Nephron (organoid): ENCODE data around the gene CHRM5.
A peak's percentile ranks its signal among the peaks of the same experiment; 100 is the strongest.

Source experiments
- H3K27ac Mint-ChIP-seq, 3 experiments: 2 replicates each; pipeline ENCODE4 v1.8.0; 2020; ENCODE audit warnings: mixed read lengths in 3 of 3, mild to moderate bottlenecking in 2 of 3, moderate library complexity in 1 of 3
- H3K27me3 Mint-ChIP-seq: 2 replicates; pipeline ENCODE4 v1.8.0; 2021; ENCODE audit warnings: low read depth, mild to moderate bottlenecking, moderate library complexity, mixed read lengths
- H3K36me3 Mint-ChIP-seq: 2 replicates; pipeline ENCODE4 v1.8.0; 2020; ENCODE audit warnings: low read depth, mixed read lengths
- H3K4me1 Mint-ChIP-seq: 2 replicates; pipeline ENCODE4 v1.8.0; 2020; ENCODE audit warnings: mixed read lengths
- H3K4me3 Mint-ChIP-seq, 3 experiments: 2 replicates each; pipeline ENCODE4 v1.8.0; 2020; ENCODE audit warnings: mild to moderate bottlenecking in 3 of 3, mixed read lengths in 3 of 3, moderate library complexity in 2 of 3
- H3K9me3 Mint-ChIP-seq: 2 replicates; pipeline ENCODE4 v1.8.0; 2020; ENCODE audit warnings: mixed read lengths
- CTCF ChIP-seq, 3 experiments: fragments of 200-600 bp; sonication (generic); IDR thresholded peaks; one replicate each; pipeline ENCODE4 v1.5.0; 2021; ENCODE audit warnings: antibody characterized with exemption in 3 of 3; ENCODE audit not compliant: unreplicated experiment in 3 of 3

The CHRM5 gene

GRCh38 chr15:34056911-34057310, 88.6 kb downstream of the CHRM5 start:
- no peaks in the 10 kb centered on the region for H3K36me3 Mint-ChIP-seq
- H3K27ac Mint-ChIP-seq, result peak overlapping the region in 1 of 3 experiments; percentile 74
- no peak overlapping the region for H3K4me3 Mint-ChIP-seq
- H3K27me3 Mint-ChIP-seq, result no peaks in the 10 kb centered on the region
- no peak for TF ChIP-seq CTCF (IDR thresholded peaks at IDR 0.05; ENCODE audit: unreplicated experiment in 3 of 3)
- peaks cover 16% of the 10 kb centered on the region for H3K9me3 Mint-ChIP-seq
- no peaks in the 10 kb centered on the region for H3K4me1 Mint-ChIP-seq

DNA sequence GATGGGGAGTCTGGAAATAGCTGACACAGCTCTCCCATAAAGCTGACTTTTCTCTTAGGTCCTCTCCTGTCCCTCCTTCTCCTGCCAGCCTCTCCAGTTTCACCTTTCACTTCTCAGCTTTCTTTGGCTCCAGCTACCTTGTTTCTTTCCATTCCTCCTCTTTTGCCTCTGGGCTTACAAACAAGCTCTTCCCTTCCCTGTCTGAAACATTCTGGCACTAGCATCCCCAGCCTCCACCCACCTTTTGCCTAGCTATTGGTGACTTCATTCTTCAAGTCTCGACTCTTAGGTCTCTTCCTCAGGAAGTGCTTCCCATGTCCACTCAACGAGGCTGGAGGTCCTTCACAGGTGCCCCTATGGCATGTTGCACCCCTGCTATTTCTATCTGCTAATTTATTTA, 91.2 kb downstream of the CHRM5 start:
- Mint-ChIP-seq H3K4me1 (no peaks in the 10 kb centered on the region), H3K9me3 (no peaks in the 10 kb centered on the region), H3K27me3 (no peaks in the 10 kb centered on the region), H3K36me3 (no peaks in the 10 kb centered on the region), H3K4me3 (no peak overlapping the region), H3K27ac (no peak overlapping the region)
- TF ChIP-seq CTCF (IDR thresholded peaks at IDR 0.05; ENCODE audit: unreplicated experiment in 3 of 3), result no peak

DNA sequence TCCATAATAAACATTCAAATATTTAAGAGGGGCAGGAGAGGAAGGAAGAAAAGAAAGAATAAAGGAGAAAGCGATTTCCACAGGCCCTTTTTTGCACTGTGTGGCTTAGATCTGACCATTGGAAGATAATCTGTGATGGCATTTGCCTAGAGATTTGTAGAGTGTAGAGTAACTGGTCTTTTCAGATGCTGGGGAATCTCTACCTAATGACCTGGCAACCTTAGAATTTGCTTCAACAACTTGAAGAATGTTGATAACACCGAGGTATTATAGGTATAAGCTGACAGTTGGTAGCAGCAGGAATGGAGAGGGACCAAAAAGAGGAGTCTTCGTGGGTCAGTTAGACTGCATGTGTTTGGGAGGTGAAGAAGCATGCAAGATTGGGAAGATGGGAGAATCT, 91.6 kb downstream of the CHRM5 start:
- no peaks in the 10 kb centered on the region for H3K36me3 Mint-ChIP-seq
- no peak overlapping the region for H3K4me3 Mint-ChIP-seq
- no peak for TF ChIP-seq CTCF (IDR thresholded peaks at IDR 0.05; ENCODE audit: unreplicated experiment in 3 of 3)

GRCh38 chr15:34064438-34064837, 96.1 kb downstream of the CHRM5 start:
- Mint-ChIP-seq H3K27ac (no peak overlapping the region), H3K4me3 (no peak overlapping the region), H3K36me3 (no peaks in the 10 kb centered on the region), H3K27me3 (no peaks in the 10 kb centered on the region), H3K4me1 (no peaks in the 10 kb centered on the region), H3K9me3 (no peaks in the 10 kb centered on the region)
- TF ChIP-seq CTCF (IDR thresholded peaks at IDR 0.05; ENCODE audit: unreplicated experiment in 3 of 3), result no peak

More for the DNA sequence above, 91.6 kb downstream of the CHRM5 start:
- no peaks in the 10 kb centered on the region for H3K4me1 Mint-ChIP-seq
- no peak overlapping the region for H3K27ac Mint-ChIP-seq
- H3K9me3 Mint-ChIP-seq, result no peaks in the 10 kb centered on the region
- no peaks in the 10 kb centered on the region for H3K27me3 Mint-ChIP-seq

DNA sequence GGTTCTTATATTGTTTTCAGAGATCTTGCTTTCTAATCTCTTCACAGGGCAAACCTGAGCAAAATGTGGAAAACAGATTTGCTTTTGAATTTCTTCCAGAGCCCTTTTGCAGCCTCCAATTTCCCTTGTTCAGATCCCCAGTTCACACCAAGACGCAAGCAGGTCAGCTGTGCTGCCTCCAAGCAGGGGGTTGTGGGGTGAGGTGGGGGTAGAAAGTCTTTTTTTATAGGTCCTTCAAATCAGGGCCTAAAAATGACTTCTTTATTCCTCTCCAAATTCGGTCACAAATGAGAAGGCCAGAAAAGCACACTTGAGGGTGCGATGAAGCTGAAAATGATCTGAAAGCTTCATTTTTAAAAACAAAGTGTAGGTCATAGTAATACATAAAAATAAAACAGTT, 97.0 kb downstream of the CHRM5 start:
- Mint-ChIP-seq H3K36me3 (no peaks in the 10 kb centered on the region), H3K27ac (no peak overlapping the region), H3K27me3 (no peaks in the 10 kb centered on the region), H3K4me1 (no peaks in the 10 kb centered on the region), H3K4me3 (no peak overlapping the region), H3K9me3 (no peaks in the 10 kb centered on the region)
- TF ChIP-seq CTCF (IDR thresholded peaks at IDR 0.05; ENCODE audit: unreplicated experiment in 3 of 3), result no peak

DNA sequence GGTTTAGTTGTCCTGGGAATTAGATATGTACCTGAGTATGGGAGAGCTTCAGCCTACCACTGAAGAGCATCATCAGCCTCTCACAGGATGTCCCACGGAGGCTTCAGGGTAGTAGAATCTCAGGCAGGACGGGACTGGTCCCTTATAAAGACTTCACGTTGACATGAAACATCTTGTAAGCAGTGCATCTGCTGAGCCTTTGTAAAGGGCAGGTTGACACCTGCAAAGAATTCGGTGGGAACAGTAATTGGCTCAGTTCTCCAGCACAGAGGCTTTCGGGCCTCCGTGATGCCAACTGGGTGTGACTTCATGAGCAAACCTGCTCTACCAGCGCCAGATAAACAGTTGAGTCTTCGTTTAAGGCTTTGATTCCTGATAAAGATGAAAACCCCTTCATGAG, 97.6 kb downstream of the CHRM5 start:
- no peak overlapping the region for H3K27ac Mint-ChIP-seq
- no peaks in the 10 kb centered on the region for H3K36me3 Mint-ChIP-seq
- no peaks in the 10 kb centered on the region for H3K4me1 Mint-ChIP-seq
- H3K27me3 Mint-ChIP-seq, result no peaks in the 10 kb centered on the region
- H3K4me3 Mint-ChIP-seq, result no peak overlapping the region
- H3K9me3 Mint-ChIP-seq, result no peaks in the 10 kb centered on the region
- TF ChIP-seq CTCF (IDR thresholded peaks at IDR 0.05; ENCODE audit: unreplicated experiment in 3 of 3), result no peak
